Osteoblast (primary cell): ENCODE measurements around the gene OSTF1. TPM values are rescaled to one million over a fixed set of nuclear protein-coding genes. Genes with fewer than 3 reads are reported as not detected.

Experiments used
- DNase-seq: peaks from one replicate; pipeline ENCODE4 v3.0.0; 2011; ENCODE audit warnings: low spot score, mixed read lengths; ENCODE audit not compliant: insufficient read length; ENCODE audit errors: missing footprints
- H2AFZ ChIP-seq: 2 replicates; pipeline ENCODE4 v1.6.0; 2011; ENCODE audit warnings: mild to moderate bottlenecking, low read length
- H3K27ac ChIP-seq: 2 replicates; pipeline ENCODE4 v1.5.1; 2011; ENCODE audit warnings: mild to moderate bottlenecking, low read depth, low read length, moderate library complexity
- H3K27me3 ChIP-seq: 2 replicates; pipeline ENCODE4 v1.6.0; 2012; ENCODE audit warnings: mild to moderate bottlenecking, control low read depth, inconsistent platforms, low read length, moderate library complexity; ENCODE audit not compliant: insufficient read depth
- H3K36me3 ChIP-seq: 2 replicates; pipeline ENCODE4 v1.5.1; 2011; ENCODE audit warnings: mild to moderate bottlenecking, low read length, control low read depth, moderate library complexity; ENCODE audit not compliant: insufficient read depth
- H3K4me1 ChIP-seq: 2 replicates; pipeline ENCODE4 v1.5.1; 2011; ENCODE audit warnings: mild to moderate bottlenecking, low read length, control low read depth, moderate library complexity; ENCODE audit not compliant: insufficient read depth
- H3K4me2 ChIP-seq: 2 replicates; pipeline ENCODE4 v1.6.0; 2011; ENCODE audit warnings: mild to moderate bottlenecking, low read length; ENCODE audit not compliant: insufficient read depth
- H3K4me3 ChIP-seq: fragments of 200-600 bp; sonication (generic); 3 replicates; pipeline ENCODE4 v1.5.1; 2012; ENCODE audit warnings: mild to moderate bottlenecking, low read length, inconsistent platforms; ENCODE audit not compliant: insufficient read depth
- H3K79me2 ChIP-seq: 2 replicates; pipeline ENCODE4 v1.6.0; 2012; ENCODE audit warnings: mild to moderate bottlenecking, low read length, control low read depth, inconsistent platforms; ENCODE audit not compliant: insufficient read depth
- H3K9me3 ChIP-seq: 2 replicates; pipeline ENCODE4 v1.5.1; 2011; ENCODE audit warnings: low read depth, low read length, control low read depth
- H4K20me1 ChIP-seq: 2 replicates; pipeline ENCODE4 v1.6.0; 2012; ENCODE audit warnings: mild to moderate bottlenecking, low read length, control low read depth; ENCODE audit not compliant: insufficient read depth
- CTCF ChIP-seq: IDR thresholded peaks from 2 replicates; pipeline ENCODE4 v1.5.1; 2011; ENCODE audit warnings: mild to moderate bottlenecking, low read depth, low read length, moderate library complexity; ENCODE audit errors: extremely low read depth
- total RNA-seq: library from RNA; depleted of rRNA; stranded (reverse); fragments of >200 nt; gene quantifications from 2 replicates; pipeline ENCODE4 v1.2.3, GENCODE V29; 2012

Gene OSTF1
- total RNA-seq, 1 donor: 30.0 TPM

GRCh38 chr9:75089373-75089766 lies 1.1 kb downstream of the OSTF1 start:
- peak overlapping the region; percentile 95 for H3K4me3 ChIP-seq
- no peak for DNase-seq
- peaks cover 71% of the 10 kb centered on the region for H3K79me2 ChIP-seq
- H3K4me1 ChIP-seq: peaks cover 18% of the 10 kb centered on the region
- no peaks in the 10 kb centered on the region for H3K9me3 ChIP-seq
- H3K36me3 ChIP-seq: no peaks in the 10 kb centered on the region
- H3K27me3 ChIP-seq: no peaks in the 10 kb centered on the region
- H4K20me1 ChIP-seq: peaks cover 17% of the 10 kb centered on the region
- H3K27ac ChIP-seq: peak overlapping the region; percentile 81
- H2AFZ ChIP-seq: peak overlapping the region; percentile 97
- TF ChIP-seq CTCF: no peak
- peak overlapping the region; percentile 94 for H3K4me2 ChIP-seq

GRCh38 chr9:75090579-75090978 lies 2.3 kb downstream of the OSTF1 start:
- no peak for DNase-seq
- Histone ChIP-seq H3K9me3 (no peaks in the 10 kb centered on the region), H3K4me1 (peaks cover 18% of the 10 kb centered on the region), H3K27me3 (no peaks in the 10 kb centered on the region), H3K4me2 (peak overlapping the region; percentile 37), H3K27ac (no peak overlapping the region), H3K4me3 (no peak overlapping the region), H3K79me2 (peaks cover 81% of the 10 kb centered on the region), H4K20me1 (peaks cover 17% of the 10 kb centered on the region), H2AFZ (no peak overlapping the region), H3K36me3 (no peaks in the 10 kb centered on the region)
- TF ChIP-seq CTCF: no peak

GRCh38 chr9:75092766-75093165 lies 4.5 kb downstream of the OSTF1 start:
- Histone ChIP-seq H3K36me3 (no peaks in the 10 kb centered on the region), H3K79me2 (peaks cover 89% of the 10 kb centered on the region), H3K9me3 (no peaks in the 10 kb centered on the region), H3K27ac (no peak overlapping the region), H3K4me2 (no peak overlapping the region), H4K20me1 (peaks cover 29% of the 10 kb centered on the region), H3K4me3 (no peak overlapping the region), H2AFZ (no peak overlapping the region), H3K27me3 (no peaks in the 10 kb centered on the region), H3K4me1 (peaks cover 24% of the 10 kb centered on the region)
- TF ChIP-seq CTCF: no peak
- DNase-seq: no peak

- no peak overlapping the region for H3K27ac ChIP-seq
- peaks cover 92% of the 10 kb centered on the region for H3K79me2 ChIP-seq
- no peak overlapping the region for H3K4me2 ChIP-seq
- H3K36me3 ChIP-seq: no peaks in the 10 kb centered on the region
- no peaks in the 10 kb centered on the region for H3K27me3 ChIP-seq
- H3K4me3 ChIP-seq: no peak overlapping the region
- H3K4me1 ChIP-seq: peaks cover 11% of the 10 kb centered on the region
- H2AFZ ChIP-seq: no peak overlapping the region
- peaks cover 22% of the 10 kb centered on the region for H4K20me1 ChIP-seq
- H3K9me3 ChIP-seq: no peaks in the 10 kb centered on the region
- DNase-seq: no peak
- TF ChIP-seq CTCF: no peak
These were observed 8.5 kb downstream of the OSTF1 start for GRCh38 chr9:75096796-75097195.
